Measurements from ENCODE around the gene NANOS2. TPM values are rescaled to one million over a fixed set of nuclear protein-coding genes. Genes with fewer than 3 reads are reported as not detected.

NANOS2 gene
- total and polyA plus RNA-seq, 9 of the 15 experiments (the other 6 are each of a cell fraction or from before 2014, with no cell fraction given): not detected

- Histone ChIP-seq H3K4me3 (no peak overlapping the region), H3K4me2 (ENCODE audit: insufficient read depth, low read length) (no peak overlapping the region), H3K9me1 (ENCODE audit: control insufficient read depth, insufficient read depth, low read length) (no peaks in the 10 kb centered on the region), H2AFZ (ENCODE audit: low read depth, low read length) (no peak overlapping the region), H3K36me3 (ENCODE audit: control insufficient read depth, insufficient read depth, low read length) (no peaks in the 10 kb centered on the region), H4K20me1 (replicated peaks; ENCODE audit: control insufficient read depth, insufficient read depth, low read length) (no peaks in the 10 kb centered on the region; the same call in 1 of the 2 replicates), H3K9me3 (replicated peaks; ENCODE audit: control insufficient read depth, insufficient read depth, low read depth, low read length) (no peaks in the 10 kb centered on the region), H3K27me3 (ENCODE audit: control insufficient read depth in 2 of 2, insufficient read depth in 2 of 2, low read length in 2 of 2) (peaks cover 23 to 52% of the 10 kb centered on the region in 2 experiments), H3K4me1 (replicated peaks in 1 of 2; ENCODE audit: control insufficient read depth in 2 of 2, insufficient read depth in 2 of 2, low read length in 2 of 2) (peaks cover 0 to 10% of the 10 kb centered on the region in 2 experiments; a peak in 2 of 5 replicates), H3K9ac (ENCODE audit: insufficient read depth in 1 of 2, low read depth in 2 of 2, low read length in 2 of 2) (no peak overlapping the region), H3K27ac (ENCODE audit: extremely low read depth, low read depth, low read length) (no peak overlapping the region; the same call in 2 of the 3 replicates), H3K79me2 (ENCODE audit: control insufficient read depth, insufficient read depth, low read length) (no peaks in the 10 kb centered on the region)
- ChIA-PET CTCF (ENCODE audit: low intra/inter-chr PET ratio) (no interaction called here), POLR2A (no interaction called here)
- in situ Hi-C loops (cut with MboI) (no loop called here), intact Hi-C loops (cut with micrococcal nuclease) (no loop called here)
- ATAC-seq: no peak
- BruUV-seq (replicated peaks): no TSS peak
- peak; percentile 32 for FAIRE-seq
- DNase-seq (ENCODE audit: extremely low read depth in 1 of 4, low spot score in 3 of 4): no peak
- 6% methylated on average over 6 of the region's 6 CpGs for WGBS (ENCODE audit: insufficient coverage, low coverage, missing lambda C conversion rate)
- TF ChIP-seq NFIX (CRISPR knock-in tag; IDR thresholded peaks at IDR 0.05; ENCODE audit: low read depth) (no peak), NR4A1 (CRISPR knock-in tag; IDR thresholded peaks at IDR 0.05) (no peak), NR4A1 (tag; IDR thresholded peaks at IDR 0.05) (no peak), ATF7 (IDR thresholded peaks at IDR 0.05) (no peak), TOE1 (IDR thresholded peaks at IDR 0.05; ENCODE audit: borderline replicate concordance) (peak; percentile 67; the same call in 1 of the 2 replicates), TOE1 (CRISPR knock-in tag; IDR thresholded peaks at IDR 0.05; ENCODE audit: borderline replicate concordance, low read depth) (no peak), NCOA1 (IDR thresholded peaks at IDR 0.05; ENCODE audit: low read depth) (no peak), HES1 (IDR thresholded peaks at IDR 0.05; ENCODE audit: low read depth) (no peak), BRF1 (IDR thresholded peaks at IDR 0.05; ENCODE audit: borderline replicate concordance, extremely low read depth, insufficient read length) (no peak), MYNN (IDR thresholded peaks at IDR 0.05) (peak; percentile 89), MYNN (CRISPR knock-in tag; IDR thresholded peaks at IDR 0.05) (no peak), ILF3 (IDR thresholded peaks at IDR 0.05; ENCODE audit: borderline replicate concordance) (no peak), MED1 (CRISPR knock-in tag; IDR thresholded peaks at IDR 0.05; ENCODE audit: borderline replicate concordance) (no peak)
- TF ChIP-seq, protein P1, sequence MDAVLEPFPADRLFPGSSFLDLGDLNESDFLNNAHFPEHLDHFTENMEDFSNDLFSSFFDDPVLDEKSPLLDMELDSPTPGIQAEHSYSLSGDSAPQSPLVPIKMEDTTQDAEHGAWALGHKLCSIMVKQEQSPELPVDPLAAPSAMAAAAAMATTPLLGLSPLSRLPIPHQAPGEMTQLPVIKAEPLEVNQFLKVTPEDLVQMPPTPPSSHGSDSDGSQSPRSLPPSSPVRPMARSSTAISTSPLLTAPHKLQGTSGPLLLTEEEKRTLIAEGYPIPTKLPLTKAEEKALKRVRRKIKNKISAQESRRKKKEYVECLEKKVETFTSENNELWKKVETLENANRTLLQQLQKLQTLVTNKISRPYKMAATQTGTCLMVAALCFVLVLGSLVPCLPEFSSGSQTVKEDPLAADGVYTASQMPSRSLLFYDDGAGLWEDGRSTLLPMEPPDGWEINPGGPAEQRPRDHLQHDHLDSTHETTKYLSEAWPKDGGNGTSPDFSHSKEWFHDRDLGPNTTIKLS (IDR thresholded peaks at IDR 0.05; ENCODE audit: borderline replicate concordance, low read depth): no peak
- TF ChIP-seq, protein P2, sequence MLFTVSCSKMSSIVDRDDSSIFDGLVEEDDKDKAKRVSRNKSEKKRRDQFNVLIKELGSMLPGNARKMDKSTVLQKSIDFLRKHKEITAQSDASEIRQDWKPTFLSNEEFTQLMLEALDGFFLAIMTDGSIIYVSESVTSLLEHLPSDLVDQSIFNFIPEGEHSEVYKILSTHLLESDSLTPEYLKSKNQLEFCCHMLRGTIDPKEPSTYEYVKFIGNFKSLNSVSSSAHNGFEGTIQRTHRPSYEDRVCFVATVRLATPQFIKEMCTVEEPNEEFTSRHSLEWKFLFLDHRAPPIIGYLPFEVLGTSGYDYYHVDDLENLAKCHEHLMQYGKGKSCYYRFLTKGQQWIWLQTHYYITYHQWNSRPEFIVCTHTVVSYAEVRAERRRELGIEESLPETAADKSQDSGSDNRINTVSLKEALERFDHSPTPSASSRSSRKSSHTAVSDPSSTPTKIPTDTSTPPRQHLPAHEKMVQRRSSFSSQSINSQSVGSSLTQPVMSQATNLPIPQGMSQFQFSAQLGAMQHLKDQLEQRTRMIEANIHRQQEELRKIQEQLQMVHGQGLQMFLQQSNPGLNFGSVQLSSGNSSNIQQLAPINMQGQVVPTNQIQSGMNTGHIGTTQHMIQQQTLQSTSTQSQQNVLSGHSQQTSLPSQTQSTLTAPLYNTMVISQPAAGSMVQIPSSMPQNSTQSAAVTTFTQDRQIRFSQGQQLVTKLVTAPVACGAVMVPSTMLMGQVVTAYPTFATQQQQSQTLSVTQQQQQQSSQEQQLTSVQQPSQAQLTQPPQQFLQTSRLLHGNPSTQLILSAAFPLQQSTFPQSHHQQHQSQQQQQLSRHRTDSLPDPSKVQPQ (CRISPR knock-in tag; IDR thresholded peaks at IDR 0.05; ENCODE audit: borderline replicate concordance): no peak
- TF ChIP-seq, protein P3, sequence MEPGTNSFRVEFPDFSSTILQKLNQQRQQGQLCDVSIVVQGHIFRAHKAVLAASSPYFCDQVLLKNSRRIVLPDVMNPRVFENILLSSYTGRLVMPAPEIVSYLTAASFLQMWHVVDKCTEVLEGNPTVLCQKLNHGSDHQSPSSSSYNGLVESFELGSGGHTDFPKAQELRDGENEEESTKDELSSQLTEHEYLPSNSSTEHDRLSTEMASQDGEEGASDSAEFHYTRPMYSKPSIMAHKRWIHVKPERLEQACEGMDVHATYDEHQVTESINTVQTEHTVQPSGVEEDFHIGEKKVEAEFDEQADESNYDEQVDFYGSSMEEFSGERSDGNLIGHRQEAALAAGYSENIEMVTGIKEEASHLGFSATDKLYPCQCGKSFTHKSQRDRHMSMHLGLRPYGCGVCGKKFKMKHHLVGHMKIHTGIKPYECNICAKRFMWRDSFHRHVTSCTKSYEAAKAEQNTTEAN (CRISPR knock-in tag; IDR thresholded peaks at IDR 0.05): peak; percentile 99
- TF ChIP-seq, protein P4, sequence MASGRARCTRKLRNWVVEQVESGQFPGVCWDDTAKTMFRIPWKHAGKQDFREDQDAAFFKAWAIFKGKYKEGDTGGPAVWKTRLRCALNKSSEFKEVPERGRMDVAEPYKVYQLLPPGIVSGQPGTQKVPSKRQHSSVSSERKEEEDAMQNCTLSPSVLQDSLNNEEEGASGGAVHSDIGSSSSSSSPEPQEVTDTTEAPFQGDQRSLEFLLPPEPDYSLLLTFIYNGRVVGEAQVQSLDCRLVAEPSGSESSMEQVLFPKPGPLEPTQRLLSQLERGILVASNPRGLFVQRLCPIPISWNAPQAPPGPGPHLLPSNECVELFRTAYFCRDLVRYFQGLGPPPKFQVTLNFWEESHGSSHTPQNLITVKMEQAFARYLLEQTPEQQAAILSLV (tag; IDR thresholded peaks at IDR 0.05): no peak
Observed at GRCh38 chr19:45958320-45958719, 43.7 kb upstream of the NANOS2 start.

Measured in K562 (cell line).